NCI-H1417 (cell line): Measurements from ENCODE around the gene TMEM219.
"Not testable (repeated sequence)": the region's sequence is repeated elsewhere in the genome, so short reads cannot be mapped to it uniquely, and the experiment has no call there.

Source experiments
- DNase-seq, 3 experiments: peaks; one replicate each; lab custom pipeline; 2025; lab: John Stamatoyannopoulos, UW

The TMEM219 gene

GRCh38 chr16:29961479-29962343 lies at the start of gene TMEM219:
Gene TMEM219, plus strand, starts transcription at chr16:29962079. Its CDS starts 1,065 bp downstream, at chr16:29963144.
- DNase-seq, result peak; percentile 85 to 94 (median 93)

DNA sequence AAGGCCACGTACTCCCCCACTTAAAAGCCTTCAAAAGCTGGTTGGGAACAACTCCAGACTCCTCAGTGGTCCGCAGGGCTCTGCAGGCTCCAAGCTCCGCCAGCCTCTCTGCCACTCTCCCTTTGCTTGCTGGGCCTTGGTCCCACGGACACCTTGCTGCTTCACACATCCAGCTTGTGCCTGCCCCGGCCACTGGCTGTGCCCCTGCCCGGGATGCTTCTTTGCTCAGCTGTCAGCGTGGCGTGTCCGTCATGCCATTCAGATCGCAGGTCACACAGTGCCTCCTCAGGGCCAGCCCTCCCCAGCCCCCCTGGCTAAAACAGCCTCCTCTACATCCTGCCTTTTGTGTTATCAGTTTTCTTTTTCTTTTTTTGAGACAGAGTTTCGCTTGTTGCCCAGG lies 49.8 kb upstream of the TMEM219 start:
- DNase-seq, result no peak

DNA sequence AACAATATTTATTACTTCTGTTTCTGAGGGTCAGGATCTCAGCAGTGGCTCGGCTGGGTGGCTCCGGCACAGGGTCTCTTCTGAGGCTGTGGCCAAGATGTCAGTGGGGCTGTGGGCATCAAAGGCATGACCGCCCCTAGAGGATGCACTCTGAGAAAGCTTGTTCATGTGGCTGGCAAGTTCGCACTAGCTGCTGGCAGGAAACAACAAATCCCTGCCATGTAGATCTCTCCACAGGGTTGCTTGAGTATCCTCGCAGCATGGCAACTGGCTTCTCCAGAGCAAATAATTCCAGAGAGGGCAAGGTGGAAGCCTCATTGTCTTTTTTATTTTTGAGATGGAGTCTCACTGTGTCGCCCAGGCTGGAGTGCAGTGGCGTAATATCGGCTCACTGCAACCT lies 48.4 kb upstream of the TMEM219 start:
- DNase-seq, result no peak

DNA sequence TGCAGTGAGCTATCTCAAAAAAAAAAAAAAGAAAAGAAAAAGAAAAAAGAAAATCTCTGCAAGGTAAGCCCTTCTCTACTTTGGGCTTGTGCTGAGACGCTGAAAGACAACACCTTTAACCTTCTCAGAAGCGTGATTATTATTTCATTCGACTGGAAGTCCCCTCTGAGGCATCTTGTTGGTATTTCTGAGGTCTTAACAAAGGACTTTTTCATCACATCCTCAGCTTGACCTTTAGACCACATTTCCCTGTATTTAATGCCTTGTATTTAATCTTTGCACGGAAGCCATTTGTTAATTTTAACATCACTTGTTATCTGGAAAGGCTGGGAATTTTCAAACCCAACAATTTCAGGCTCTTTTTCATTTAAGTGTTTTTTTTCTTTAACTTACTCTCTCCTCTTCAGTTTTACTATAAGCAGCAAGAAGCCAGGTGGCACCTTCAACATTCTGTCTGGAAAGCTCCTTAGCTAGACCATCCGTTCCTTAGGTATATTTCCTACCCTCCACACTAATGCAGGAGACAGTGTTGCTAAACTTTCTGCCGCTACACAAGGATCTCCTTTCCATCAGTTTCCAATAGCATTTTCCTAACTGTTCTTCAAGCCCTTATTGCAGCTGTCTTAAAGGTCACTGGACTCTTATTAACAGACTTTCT lies 46.2 kb upstream of the TMEM219 start:
- DNase-seq, result no peak

- no peak for DNase-seq
These were observed 44.9 kb upstream of the TMEM219 start for GRCh38 chr16:29916979-29917378.

- no peak for DNase-seq
These were observed 41.4 kb upstream of the TMEM219 start for GRCh38 chr16:29920288-29921033.

GRCh38 chr16:29921034-29921385 lies 40.9 kb upstream of the TMEM219 start:
- DNase-seq, result no peak

GRCh38 chr16:29922326-29922725 lies 39.6 kb upstream of the TMEM219 start:
- no peak for DNase-seq

- DNase-seq, result no peak
These were observed 38.8 kb upstream of the TMEM219 start for GRCh38 chr16:29922986-29923501.

DNA sequence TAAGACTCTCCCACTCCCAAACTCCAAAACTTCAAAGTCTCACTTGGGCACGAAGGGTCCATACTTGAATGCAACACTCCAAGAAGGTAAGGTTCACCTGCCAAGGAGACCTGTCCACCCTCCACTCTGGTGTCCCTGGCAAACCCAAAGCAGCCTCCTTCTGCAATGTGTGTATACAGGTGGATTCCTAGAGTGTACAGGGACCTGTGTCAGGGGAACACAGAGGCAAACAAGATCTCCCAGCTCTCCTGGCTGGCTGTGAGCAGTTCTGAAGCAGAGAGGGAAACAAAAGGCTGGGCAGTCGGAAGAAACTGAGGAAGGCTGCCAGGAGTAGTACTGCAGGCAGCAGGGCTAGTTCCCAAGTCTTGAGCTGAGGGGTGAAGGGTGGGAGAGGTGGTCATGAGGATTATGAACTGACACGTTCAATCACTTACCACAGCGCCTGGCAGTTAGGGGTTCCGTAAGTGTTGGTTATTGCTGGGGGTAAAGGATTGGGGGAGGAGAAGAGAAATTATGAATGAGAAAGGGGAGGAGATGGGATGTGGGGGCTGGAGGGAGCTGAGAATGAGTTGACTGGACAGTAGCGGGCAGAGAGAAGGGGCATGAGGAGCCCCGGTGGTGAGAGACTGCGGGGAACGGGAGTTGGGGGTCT lies 36.6 kb upstream of the TMEM219 start:
- peak in 2 of 3 experiments; percentile 32 to 47 for DNase-seq

DNA sequence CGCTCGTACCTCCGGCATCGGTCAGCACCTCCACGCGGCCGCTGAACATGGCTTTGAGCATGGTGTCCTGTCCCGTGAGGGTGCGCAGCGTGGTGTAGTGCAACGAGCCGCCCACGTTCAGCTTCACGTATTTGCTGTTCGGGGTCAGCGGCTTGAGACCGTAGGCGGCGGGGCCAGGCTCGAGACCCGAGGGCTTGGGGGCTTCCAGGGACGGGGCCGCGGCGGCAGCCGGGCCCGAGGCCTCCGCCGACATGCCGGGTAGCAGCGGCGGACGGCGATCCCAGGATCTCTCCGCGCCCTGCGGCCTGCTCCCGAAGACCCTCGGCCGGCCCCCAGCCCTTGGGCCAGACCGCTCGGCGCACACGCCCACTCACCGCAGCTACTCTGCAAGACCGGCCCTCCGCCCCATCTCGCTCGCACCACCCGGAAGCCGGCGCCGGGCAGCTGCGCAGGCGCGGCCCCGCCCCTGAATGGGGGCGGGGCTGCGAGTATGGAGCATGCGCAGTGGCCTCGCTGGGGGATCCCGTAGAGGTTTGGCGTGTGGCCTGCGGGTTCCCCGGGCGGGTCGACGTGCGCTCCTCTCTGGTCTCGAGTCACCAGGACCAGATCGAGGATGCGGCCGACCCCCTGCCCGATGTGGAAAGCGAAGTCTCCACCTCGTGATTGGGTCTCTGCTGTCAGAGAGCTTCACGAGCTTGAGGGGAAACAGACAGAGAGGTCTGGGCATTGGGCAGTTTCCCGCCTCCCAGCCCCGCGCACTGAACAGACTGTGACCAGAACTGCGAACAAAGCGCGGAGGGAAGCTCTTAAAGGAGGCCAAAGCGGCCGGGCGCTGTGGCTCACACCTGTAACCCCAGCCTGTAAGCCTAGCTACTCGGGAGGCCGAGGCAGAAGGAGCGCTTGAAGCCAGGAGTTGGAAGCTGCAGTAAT lies 35.8 kb upstream of the TMEM219 start, which contains the start of gene KCTD13:
Gene KCTD13, minus strand, starts transcription at position 446 of the 930 bp plus-strand sequence. Its CDS starts 193 bp downstream, at position 253.
- peak; percentile 79 to 96 (median 95) for DNase-seq

GRCh38 chr16:29926711-29927052 lies 35.2 kb upstream of the TMEM219 start:
- DNase-seq, result peak; percentile 3 to 86 (median 63)

DNA sequence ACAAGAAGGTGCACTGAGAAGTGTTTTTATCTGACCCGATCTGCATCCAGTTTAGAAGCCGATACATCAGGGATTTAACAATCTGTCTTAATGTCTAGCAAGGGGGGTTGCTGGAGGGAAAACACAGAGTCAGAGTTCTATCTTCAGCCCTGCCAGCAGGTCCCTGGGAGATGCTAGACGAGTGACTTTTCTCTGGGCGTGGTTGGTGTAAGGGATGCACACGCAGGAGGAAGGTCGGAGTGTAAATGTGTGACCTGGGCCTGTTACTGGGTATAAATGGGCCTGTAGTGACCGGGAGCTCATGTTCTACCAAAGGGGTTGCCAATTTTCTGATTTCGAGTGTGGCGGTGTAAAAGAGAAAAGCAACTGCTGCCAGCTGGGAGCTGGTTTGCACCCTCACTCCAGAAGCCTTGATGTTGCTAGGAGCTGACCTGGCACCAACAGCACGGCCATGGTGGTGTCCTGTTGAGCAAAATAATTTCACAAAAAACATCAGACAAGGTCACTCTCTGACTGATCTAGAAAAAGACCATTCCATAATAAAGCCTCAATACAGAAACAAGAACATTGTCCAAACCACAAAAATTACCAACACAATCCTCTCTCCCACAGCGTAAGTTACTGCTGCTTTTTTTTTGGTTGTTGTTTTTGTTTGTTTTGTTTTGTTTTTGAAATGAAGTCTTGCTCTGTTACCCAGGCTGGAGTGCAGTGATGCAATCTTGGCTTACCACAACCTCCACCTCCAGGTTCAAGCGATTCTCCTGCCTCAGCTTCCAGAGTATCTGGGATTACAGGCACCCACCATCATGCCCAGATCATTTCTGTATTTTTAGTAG lies 34.6 kb upstream of the TMEM219 start:
- DNase-seq, result peak in 2 of 3 experiments; percentile 55 to 74

DNA sequence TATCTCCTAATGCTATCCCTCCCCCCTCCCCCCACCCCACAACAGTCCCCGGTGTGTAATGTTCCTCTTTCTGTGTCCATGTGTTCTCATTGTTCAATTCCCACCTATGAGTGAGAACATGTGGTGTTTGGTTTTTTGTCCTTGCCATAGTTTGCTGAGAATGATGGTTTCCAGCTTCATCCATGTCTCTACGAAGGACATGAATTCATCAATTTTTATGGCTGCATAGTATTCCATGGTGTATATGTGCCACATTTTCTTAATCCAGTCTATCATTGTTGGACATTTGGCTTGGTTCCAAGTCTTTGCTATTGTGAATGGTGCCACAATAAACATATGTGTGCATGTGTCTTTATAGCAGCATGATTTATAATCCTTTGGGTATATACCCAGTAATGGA lies 30.1 kb upstream of the TMEM219 start:
- not testable (repeated sequence) for DNase-seq

DNA sequence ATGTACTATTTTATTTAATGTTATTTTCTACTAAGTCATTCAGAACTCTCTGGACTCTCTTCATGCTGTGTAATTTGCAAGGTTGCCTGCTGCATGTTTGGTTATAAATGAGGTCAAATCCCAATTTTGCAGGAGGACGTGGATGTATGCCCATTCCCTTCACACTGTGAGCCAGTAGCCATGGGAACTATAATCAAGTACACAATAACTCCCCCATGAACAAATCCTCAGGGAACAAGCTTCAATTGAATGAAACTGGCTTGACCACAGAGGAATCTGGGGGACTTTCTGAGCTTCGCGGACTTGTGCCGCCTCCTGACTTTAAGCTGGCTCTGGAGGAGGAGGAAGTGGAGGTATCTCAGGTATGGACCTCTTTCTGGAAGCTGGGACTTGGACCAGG lies 21.2 kb upstream of the TMEM219 start:
- no peak for DNase-seq

DNA sequence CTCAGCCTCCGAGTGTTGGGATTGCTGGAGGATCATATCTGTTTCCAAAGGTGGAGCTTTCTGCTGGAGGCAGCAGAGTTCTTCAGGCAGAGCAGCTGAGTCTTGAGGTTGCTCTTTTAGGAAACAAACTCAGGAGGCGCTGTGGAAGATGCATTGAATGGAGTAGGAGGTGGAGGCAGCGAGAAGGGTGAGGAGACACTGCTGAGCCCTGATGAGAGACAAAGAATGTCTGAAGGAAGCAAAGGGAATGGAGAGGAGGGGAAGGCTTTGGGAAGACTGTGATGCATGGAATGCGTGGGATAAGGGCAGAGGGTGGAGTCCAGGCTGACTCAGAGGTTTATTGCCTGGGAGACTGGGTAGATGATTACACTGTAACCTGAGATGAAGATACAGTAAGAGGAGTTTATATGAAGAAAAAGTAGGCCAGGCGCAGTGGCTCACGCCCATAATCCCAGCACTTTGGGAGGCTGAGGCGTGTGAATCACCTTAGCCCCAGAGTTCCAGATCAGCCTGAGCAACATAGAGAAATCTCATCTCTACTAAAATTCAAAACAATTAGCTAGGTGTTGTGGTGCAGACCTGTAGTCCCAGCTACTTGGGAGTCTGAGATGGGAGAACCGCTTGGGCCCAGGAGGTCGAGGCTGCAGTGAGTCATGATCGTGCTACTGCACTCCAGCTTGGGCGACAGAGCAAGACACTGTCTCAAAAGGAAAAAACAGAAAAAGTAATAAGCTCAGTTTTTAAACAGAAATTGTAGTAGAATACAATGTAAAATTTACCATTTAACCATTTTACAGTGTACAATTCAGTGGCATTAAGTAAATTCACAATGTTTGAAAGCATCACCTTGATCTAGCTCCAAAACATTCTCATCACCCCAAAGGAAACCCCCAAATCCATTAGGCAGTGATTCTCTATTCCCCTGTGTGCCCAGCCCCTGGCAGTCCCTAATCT lies 17.8 kb upstream of the TMEM219 start:
- peak; percentile 22 to 59 (median 26) for DNase-seq

GRCh38 chr16:29947897-29948296 lies 14.0 kb upstream of the TMEM219 start:
- no peak for DNase-seq

DNA sequence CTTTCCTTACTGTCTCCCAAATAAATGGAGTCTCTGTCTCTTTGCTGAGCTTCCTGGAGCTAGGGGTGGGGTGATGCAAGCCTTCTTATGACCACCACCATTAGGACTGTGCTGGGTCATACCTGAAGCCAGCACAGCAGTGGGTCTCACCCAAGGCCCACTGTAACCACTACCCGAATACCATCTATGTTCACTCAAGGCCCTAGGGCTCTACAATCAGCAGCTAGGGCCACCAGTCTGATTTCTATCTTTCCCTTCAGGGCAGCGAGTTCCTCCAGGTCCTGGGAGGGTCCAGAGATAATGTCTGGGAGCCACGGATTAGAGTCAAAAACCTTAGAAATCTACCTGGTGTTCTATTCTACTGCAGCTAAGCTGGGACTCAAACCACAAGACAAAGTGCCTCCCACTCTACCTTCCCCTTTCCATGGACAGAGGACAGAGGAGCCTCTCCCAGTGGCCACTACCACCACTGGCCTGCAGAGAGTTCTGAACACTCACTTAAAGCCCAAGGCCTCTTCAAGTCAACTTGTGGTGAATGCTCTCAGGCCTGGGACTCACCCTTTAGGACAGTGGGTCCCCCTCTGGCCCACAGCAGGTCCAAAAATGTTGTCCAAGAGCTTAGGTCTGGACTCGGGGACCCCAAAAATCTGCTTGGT lies 10.9 kb upstream of the TMEM219 start:
- no peak for DNase-seq
